Umbilical cord (tissue), 2 donors: Measurements from ENCODE around the gene NSMCE3. TPM values are rescaled to one million over a fixed set of nuclear protein-coding genes. Genes with fewer than 3 reads are reported as not detected.
A peak's percentile ranks its signal among the peaks of the same experiment; 100 is the strongest.

Source experiments
- DNase-seq: peaks from one replicate; pipeline ENCODE4 v3.0.0-alpha.2; 2015; ENCODE audit warnings: low spot score
- total RNA-seq: library from RNA; depleted of rRNA; stranded (reverse); fragments of >200 nt; gene quantifications from one replicate; pipeline ENCODE4 v1.2.3, GENCODE V29; 2014; ENCODE audit warnings: low replicate concordance; ENCODE audit not compliant: insufficient read depth

Gene NSMCE3
- total RNA-seq, result 14.0 TPM

GRCh38 chr15:29269485-29270168 lies at the start of gene NSMCE3:
Gene NSMCE3 (minus strand): TSS chr15:29269822. CDS start chr15:29269705, 117 bp downstream.
- peak; percentile 93 for DNase-seq

- no peak for DNase-seq
Observed at GRCh38 chr15:29316422-29316821, 46.8 kb upstream of the NSMCE3 start.

- DNase-seq, result no peak
Observed at GRCh38 chr15:29312387-29312786, 42.8 kb upstream of the NSMCE3 start.

GRCh38 chr15:29311696-29312095 lies 42.1 kb upstream of the NSMCE3 start:
- DNase-seq, result no peak

- DNase-seq, result no peak
Observed at GRCh38 chr15:29309139-29309538, 39.5 kb upstream of the NSMCE3 start.

GRCh38 chr15:29308299-29308698 lies 38.7 kb upstream of the NSMCE3 start:
- no peak for DNase-seq

- DNase-seq, result no peak
Observed at GRCh38 chr15:29305556-29305955, 35.9 kb upstream of the NSMCE3 start.

- no peak for DNase-seq
Observed at GRCh38 chr15:29302871-29303270, 33.2 kb upstream of the NSMCE3 start.

GRCh38 chr15:29299784-29300183 lies 30.2 kb upstream of the NSMCE3 start:
- no peak for DNase-seq

GRCh38 chr15:29299331-29299730 lies 29.7 kb upstream of the NSMCE3 start:
- no peak for DNase-seq

- DNase-seq, result no peak
Observed at GRCh38 chr15:29294732-29295325, 25.2 kb upstream of the NSMCE3 start.

- no peak for DNase-seq
Observed at GRCh38 chr15:29291067-29291845, 21.6 kb upstream of the NSMCE3 start.

- DNase-seq, result no peak
Observed at GRCh38 chr15:29289173-29289572, 19.6 kb upstream of the NSMCE3 start.

- DNase-seq, result no peak
Observed at GRCh38 chr15:29285386-29285785, 15.8 kb upstream of the NSMCE3 start.

GRCh38 chr15:29283381-29283780 lies 13.8 kb upstream of the NSMCE3 start:
- DNase-seq, result peak; percentile 49

GRCh38 chr15:29280514-29280913 lies 10.9 kb upstream of the NSMCE3 start:
- no peak for DNase-seq

GRCh38 chr15:29278436-29279105 lies 8.9 kb upstream of the NSMCE3 start:
- DNase-seq, result peak; percentile 84

- DNase-seq, result no peak
Observed at GRCh38 chr15:29276366-29276765, 6.7 kb upstream of the NSMCE3 start.

- no peak for DNase-seq
Observed at GRCh38 chr15:29275855-29276254, 6.2 kb upstream of the NSMCE3 start.

- no peak for DNase-seq
Observed at GRCh38 chr15:29274946-29275345, 5.3 kb upstream of the NSMCE3 start.

- DNase-seq, result no peak
Observed at GRCh38 chr15:29272219-29272618, 2.6 kb upstream of the NSMCE3 start.

- DNase-seq, result peak; percentile 21
Observed at GRCh38 chr15:29270976-29271375, 1.4 kb upstream of the NSMCE3 start.
